Activated T-helper 1 cell treated with anti-CD3 and anti-CD28 coated beads, Interleukin-12 subunit alpha, Interleukin-12 subunit beta, Interleukin-2, Interleukin-4 antibody, amounts not matched to agents 30 ng/mL and 10 ng/mL and 1 ng/mL, durations not matched to agents 14 hours and 24 hours and 36 hours (primary cell): ENCODE results near the gene DCUN1D5. TPM values are rescaled to one million over a fixed set of nuclear protein-coding genes. Genes with fewer than 3 reads are reported as not detected.
A peak's percentile ranks its signal among the peaks of the same experiment; 100 is the strongest.

ENCODE experiments used
- DNase-seq: peaks from one replicate; pipeline ENCODE4 v3.0.0; 2021; ENCODE audit warnings: low spot score
- H3K27ac Mint-ChIP-seq: one replicate; pipeline ENCODE4 v1.8.0; 2021; ENCODE audit warnings: mild to moderate bottlenecking, mixed read lengths
- H3K27me3 Mint-ChIP-seq: one replicate; pipeline ENCODE4 v1.8.0; 2022; ENCODE audit warnings: mild to moderate bottlenecking, moderate library complexity, mixed read lengths; ENCODE audit not compliant: insufficient read depth
- H3K36me3 Mint-ChIP-seq: one replicate; pipeline ENCODE4 v1.8.0; 2021; ENCODE audit warnings: low read depth, mixed read lengths
- H3K4me1 Mint-ChIP-seq: one replicate; pipeline ENCODE4 v1.8.0; 2021; ENCODE audit warnings: low read depth, mixed read lengths
- H3K4me3 Mint-ChIP-seq: one replicate; pipeline ENCODE4 v1.8.0; 2021; ENCODE audit warnings: mild to moderate bottlenecking, moderate library complexity, mixed read lengths
- H3K9me3 Mint-ChIP-seq: one replicate; pipeline ENCODE4 v1.8.0; 2021; ENCODE audit warnings: mixed read lengths
- intact Hi-C: fragments of 100-400 bp; cut with micrococcal nuclease; formaldehyde crosslinking; loops from one replicate; pipeline ENCODE4 v1.15.1; 2024
- total RNA-seq: library from RNA; stranded (reverse); gene quantifications from 2 replicates; pipeline ENCODE4 v1.2.3, GENCODE V29; 2022

DCUN1D5 gene
- total RNA-seq, result 73.9 and 78.9 TPM in 2 replicates

- peak within 1 kb of the TSS; percentile 95 for H3K27ac Mint-ChIP-seq
- intact Hi-C loops, result loop anchor here (1.0 to 10.0 kb wide), 5 partner anchors 17 to 637 kb away; partner anchors contain the start of genes DYNC2H1 and TMEM123
- H3K9me3 Mint-ChIP-seq, result peaks cover 3% of the 10 kb centered on the region
- H3K4me1 Mint-ChIP-seq, result peaks cover 37% of the 10 kb centered on the region
- peaks cover 22% of the 10 kb centered on the region for H3K27me3 Mint-ChIP-seq
- peaks cover 20% of the 10 kb centered on the region for H3K36me3 Mint-ChIP-seq
- peak; percentile 94 for DNase-seq
- peak within 1 kb of the TSS; percentile 94 for H3K4me3 Mint-ChIP-seq
These were observed at the start of gene DCUN1D5 for GRCh38 chr11:103091801-103092524. TSS of gene DCUN1D5 (minus strand) at chr11:103092160. CDS start at chr11:103091872, 288 bp downstream.

- no peak for DNase-seq
- H3K27ac Mint-ChIP-seq, result no peak overlapping the region
- H3K4me3 Mint-ChIP-seq, result no peak overlapping the region
- no peaks in the 10 kb centered on the region for H3K9me3 Mint-ChIP-seq
- intact Hi-C loops, result no loop called here
- H3K36me3 Mint-ChIP-seq, result no peaks in the 10 kb centered on the region
- H3K4me1 Mint-ChIP-seq, result no peaks in the 10 kb centered on the region
- H3K27me3 Mint-ChIP-seq, result no peaks in the 10 kb centered on the region
These were observed 33.5 kb upstream of the DCUN1D5 start for GRCh38 chr11:103125462-103125861.

- Mint-ChIP-seq H3K9me3 (no peaks in the 10 kb centered on the region), H3K27ac (no peak overlapping the region), H3K27me3 (peaks cover 23% of the 10 kb centered on the region), H3K36me3 (no peaks in the 10 kb centered on the region), H3K4me3 (no peak overlapping the region), H3K4me1 (peaks cover 3% of the 10 kb centered on the region)
- no peak for DNase-seq
- intact Hi-C loops, result no loop called here
These were observed 22.9 kb upstream of the DCUN1D5 start for GRCh38 chr11:103114836-103115235.

- H3K27me3 Mint-ChIP-seq, result peaks cover 27% of the 10 kb centered on the region
- no peak overlapping the region for H3K27ac Mint-ChIP-seq
- intact Hi-C loops, result no loop called here
- H3K9me3 Mint-ChIP-seq, result no peaks in the 10 kb centered on the region
- DNase-seq, result no peak
- H3K4me1 Mint-ChIP-seq, result peaks cover 8% of the 10 kb centered on the region
- H3K4me3 Mint-ChIP-seq, result no peak overlapping the region
- no peaks in the 10 kb centered on the region for H3K36me3 Mint-ChIP-seq
These were observed 20.4 kb upstream of the DCUN1D5 start for GRCh38 chr11:103112364-103112763.

- intact Hi-C loops, result no loop called here
- no peak overlapping the region for H3K4me3 Mint-ChIP-seq
- no peaks in the 10 kb centered on the region for H3K36me3 Mint-ChIP-seq
- H3K27ac Mint-ChIP-seq, result no peak overlapping the region
- peaks cover 27% of the 10 kb centered on the region for H3K27me3 Mint-ChIP-seq
- no peaks in the 10 kb centered on the region for H3K9me3 Mint-ChIP-seq
- no peak for DNase-seq
- H3K4me1 Mint-ChIP-seq, result peaks cover 8% of the 10 kb centered on the region
These were observed 19.4 kb upstream of the DCUN1D5 start for GRCh38 chr11:103111400-103111799.

- no peaks in the 10 kb centered on the region for H3K9me3 Mint-ChIP-seq
- no peak for DNase-seq
- no peaks in the 10 kb centered on the region for H3K36me3 Mint-ChIP-seq
- H3K4me3 Mint-ChIP-seq, result peak overlapping the region; percentile 59
- H3K4me1 Mint-ChIP-seq, result peaks cover 8% of the 10 kb centered on the region
- intact Hi-C loops, result no loop called here
- no peak overlapping the region for H3K27ac Mint-ChIP-seq
- H3K27me3 Mint-ChIP-seq, result peaks cover 31% of the 10 kb centered on the region
These were observed 18.4 kb upstream of the DCUN1D5 start for GRCh38 chr11:103110391-103110790.

- H3K4me3 Mint-ChIP-seq, result peak overlapping the region; percentile 92
- peaks cover 8% of the 10 kb centered on the region for H3K4me1 Mint-ChIP-seq
- intact Hi-C loops, result loop anchor here (1.0 to 10.0 kb wide), 7 partner anchors 18 to 1195 kb away; partner anchors contain the start of genes ANGPTL5, BIRC2, BIRC3 and CEP126
- no peaks in the 10 kb centered on the region for H3K9me3 Mint-ChIP-seq
- no peaks in the 10 kb centered on the region for H3K36me3 Mint-ChIP-seq
- no peak for DNase-seq
- peaks cover 34% of the 10 kb centered on the region for H3K27me3 Mint-ChIP-seq
- H3K27ac Mint-ChIP-seq, result peak overlapping the region; percentile 90
These were observed 17.9 kb upstream of the DCUN1D5 start for GRCh38 chr11:103109818-103110388.

GRCh38 chr11:103108933-103109817 lies 17.2 kb upstream of the DCUN1D5 start, which contains the start of gene DYNC2H1:
TSS of gene DYNC2H1 (plus strand) at chr11:103109426. CDS start at chr11:103109575, 149 bp downstream.
- intact Hi-C loops, result loop anchor here (1.0 to 10.0 kb wide), 7 partner anchors 17 to 1194 kb away; partner anchors contain the start of genes ANGPTL5, BIRC2, BIRC3 and CEP126
- H3K4me1 Mint-ChIP-seq, result peaks cover 8% of the 10 kb centered on the region
- H3K27ac Mint-ChIP-seq, result peak within 1 kb of the TSS; percentile 90
- no peaks in the 10 kb centered on the region for H3K36me3 Mint-ChIP-seq
- H3K4me3 Mint-ChIP-seq, result peak within 1 kb of the TSS; percentile 92
- no peaks in the 10 kb centered on the region for H3K9me3 Mint-ChIP-seq
- peak; percentile 87 for DNase-seq
- H3K27me3 Mint-ChIP-seq, result peaks cover 35% of the 10 kb centered on the region

GRCh38 chr11:103097279-103097678 lies 5.3 kb upstream of the DCUN1D5 start:
- H3K27me3 Mint-ChIP-seq, result peaks cover 36% of the 10 kb centered on the region
- peaks cover 2% of the 10 kb centered on the region for H3K36me3 Mint-ChIP-seq
- no peak for DNase-seq
- H3K27ac Mint-ChIP-seq, result no peak overlapping the region
- peaks cover 3% of the 10 kb centered on the region for H3K9me3 Mint-ChIP-seq
- no peak overlapping the region for H3K4me3 Mint-ChIP-seq
- intact Hi-C loops, result loop anchor here (10.0 kb wide), 1 partner anchor 642 kb away; the partner anchor contains the start of gene TMEM123
- peaks cover 11% of the 10 kb centered on the region for H3K4me1 Mint-ChIP-seq

- H3K36me3 Mint-ChIP-seq, result peaks cover 20% of the 10 kb centered on the region
- H3K9me3 Mint-ChIP-seq, result peaks cover 3% of the 10 kb centered on the region
- intact Hi-C loops, result loop anchor here (1.0 to 10.0 kb wide), 3 partner anchors 20 to 636 kb away; partner anchors contain the start of gene TMEM123
These were observed 728 bp downstream of the DCUN1D5 start for GRCh38 chr11:103091064-103091800.

GRCh38 chr11:103086461-103086860 lies 5.5 kb downstream of the DCUN1D5 start:
- peaks cover 34% of the 10 kb centered on the region for H3K4me1 Mint-ChIP-seq
- intact Hi-C loops, result no loop called here
- no peak overlapping the region for H3K27ac Mint-ChIP-seq
- no peaks in the 10 kb centered on the region for H3K9me3 Mint-ChIP-seq
- peaks cover 24% of the 10 kb centered on the region for H3K36me3 Mint-ChIP-seq
- no peak for DNase-seq
- no peaks in the 10 kb centered on the region for H3K27me3 Mint-ChIP-seq
- H3K4me3 Mint-ChIP-seq, result no peak overlapping the region

More at GRCh38 chr11:103091064-103091800, 728 bp downstream of the DCUN1D5 start:
- peak; percentile 25 for DNase-seq
- H3K4me3 Mint-ChIP-seq, result peak overlapping the region; percentile 94
- peaks cover 16% of the 10 kb centered on the region for H3K27me3 Mint-ChIP-seq
- H3K4me1 Mint-ChIP-seq, result peaks cover 37% of the 10 kb centered on the region
- peak overlapping the region; percentile 95 for H3K27ac Mint-ChIP-seq
